Lower leg skin (tissue), 4 donors: ENCODE data around the gene DCANP1. TPM values are rescaled to one million over a fixed set of nuclear protein-coding genes. Genes with fewer than 3 reads are reported as not detected.

Experiments used
- DNase-seq, 2 donors: peaks; one replicate each; pipeline ENCODE4 v3.0.0-alpha.2; 2019; ENCODE audit warnings: low spot score in 2 of 2
- H3K4me3 ChIP-seq: fragments of 200-600 bp; sonication (generic); 2 replicates; pipeline ENCODE4 v1.5.1; 2017; ENCODE audit warnings: mild to moderate bottlenecking, low read depth; ENCODE audit not compliant: poor library complexity, severe bottlenecking
- POLR2A ChIP-seq, 2 donors: fragments of 450-650 bp; IDR thresholded peaks; one replicate each; pipeline ENCODE4 v1.6.1; 2016 to 2017; ENCODE audit warnings: antibody characterized with exemption in 2 of 2, mild to moderate bottlenecking in 1 of 2, moderate library complexity in 1 of 2
- WGBS, 2 donors: methylation state at CpG; one replicate each; pipeline ENCODE4 v1.1.5; 2018; 5-methylcytosine and 5-hydroxymethylcytosine counted together
- intact Hi-C: fragments of 100-400 bp; cut with DNase I; formaldehyde crosslinking; loops from one replicate; pipeline ENCODE4 v1.15.0; 2023; ENCODE audit warnings: low total_unique reads
- total RNA-seq, 4 donors: library from RNA; depleted of rRNA; stranded (reverse); fragments of >200 nt; gene quantifications; one replicate each; pipeline ENCODE4 v1.1.0, GENCODE V29; 2016
- TF ChIP-seq, protein P1 (sequence below), 3 donors: fragments of 450-650 bp; IDR thresholded peaks; one replicate each; pipeline ENCODE4 v1.5.1; 2016; ENCODE audit warnings: antibody characterized with exemption in 3 of 3, mild to moderate bottlenecking in 3 of 3, moderate library complexity in 2 of 3

The DCANP1 gene
- total RNA-seq, 4 donors from 2014 or later = not detected

DNA sequence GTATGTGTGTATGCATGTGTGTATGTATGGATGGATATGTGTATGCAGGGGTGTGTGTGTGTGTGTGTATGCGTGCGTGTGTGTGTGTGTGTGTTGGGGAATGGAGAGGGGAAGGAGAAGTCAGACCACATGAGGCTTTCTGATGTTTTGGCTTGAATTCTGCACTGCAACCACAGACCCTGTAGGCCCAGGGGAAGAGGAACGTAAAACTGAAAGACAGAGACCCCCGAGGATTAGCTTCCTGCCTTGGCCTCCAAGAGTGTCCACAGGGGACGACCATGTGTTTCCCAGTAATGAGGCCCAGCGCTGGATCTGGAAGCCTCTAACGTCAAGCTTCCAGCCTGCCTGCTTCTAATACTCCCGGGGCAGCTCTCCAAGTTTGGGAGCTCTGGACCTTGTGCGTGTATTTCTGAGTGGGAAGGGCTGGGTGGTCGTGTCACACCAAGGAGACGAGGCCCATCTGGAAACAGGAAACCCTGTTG is 5.8 kb downstream of the DCANP1 start:
- 54 to 61% methylated on average over 11 of the region's 11 CpGs for WGBS, 2 donors
- TF ChIP-seq, protein P1, sequence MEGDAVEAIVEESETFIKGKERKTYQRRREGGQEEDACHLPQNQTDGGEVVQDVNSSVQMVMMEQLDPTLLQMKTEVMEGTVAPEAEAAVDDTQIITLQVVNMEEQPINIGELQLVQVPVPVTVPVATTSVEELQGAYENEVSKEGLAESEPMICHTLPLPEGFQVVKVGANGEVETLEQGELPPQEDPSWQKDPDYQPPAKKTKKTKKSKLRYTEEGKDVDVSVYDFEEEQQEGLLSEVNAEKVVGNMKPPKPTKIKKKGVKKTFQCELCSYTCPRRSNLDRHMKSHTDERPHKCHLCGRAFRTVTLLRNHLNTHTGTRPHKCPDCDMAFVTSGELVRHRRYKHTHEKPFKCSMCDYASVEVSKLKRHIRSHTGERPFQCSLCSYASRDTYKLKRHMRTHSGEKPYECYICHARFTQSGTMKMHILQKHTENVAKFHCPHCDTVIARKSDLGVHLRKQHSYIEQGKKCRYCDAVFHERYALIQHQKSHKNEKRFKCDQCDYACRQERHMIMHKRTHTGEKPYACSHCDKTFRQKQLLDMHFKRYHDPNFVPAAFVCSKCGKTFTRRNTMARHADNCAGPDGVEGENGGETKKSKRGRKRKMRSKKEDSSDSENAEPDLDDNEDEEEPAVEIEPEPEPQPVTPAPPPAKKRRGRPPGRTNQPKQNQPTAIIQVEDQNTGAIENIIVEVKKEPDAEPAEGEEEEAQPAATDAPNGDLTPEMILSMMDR (IDR thresholded peaks at IDR 0.05) = no peak
- TF ChIP-seq POLR2A (IDR thresholded peaks at IDR 0.05) = no peak
- peak; percentile 13 to 71 for DNase-seq
- intact Hi-C loops = no loop called here
- H3K4me3 ChIP-seq = no peak overlapping the region

DNA sequence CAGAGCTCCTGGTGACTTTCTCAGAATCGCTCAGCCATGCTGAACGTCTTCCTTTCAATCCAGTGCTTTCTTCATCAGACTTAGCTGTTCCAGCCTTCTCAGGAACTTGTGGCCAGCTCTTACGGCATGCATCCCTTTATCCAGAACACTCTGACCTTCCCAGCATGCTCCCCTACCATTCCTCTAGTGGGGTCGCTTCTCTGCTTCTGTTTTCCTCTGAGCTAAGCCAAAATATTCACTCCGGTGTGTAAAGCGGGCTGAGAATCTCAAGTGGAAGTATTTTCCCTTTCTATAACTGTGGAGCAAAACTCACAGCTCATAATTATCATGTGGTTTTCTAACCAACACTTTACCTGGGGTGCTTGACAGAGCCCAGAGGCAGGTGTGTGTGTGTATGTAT is 6.2 kb downstream of the DCANP1 start:
- intact Hi-C loops = no loop called here
- H3K4me3 ChIP-seq = no peak overlapping the region
- WGBS, 2 donors = 84% methylated on average over 6 of the region's 6 CpGs
- DNase-seq = peak; percentile 12 to 34
- TF ChIP-seq, protein P1 (IDR thresholded peaks at IDR 0.05) = no peak
- no peak for TF ChIP-seq POLR2A (IDR thresholded peaks at IDR 0.05)

GRCh38 chr5:135439231-135440205 is 7.6 kb downstream of the DCANP1 start:
- 68 to 76% methylated on average over 11 of the region's 11 CpGs for WGBS, 2 donors
- intact Hi-C loops = no loop called here
- H3K4me3 ChIP-seq = no peak overlapping the region
- peak; percentile 11 to 69 for DNase-seq
- TF ChIP-seq, protein P1 (IDR thresholded peaks at IDR 0.05) = no peak
- TF ChIP-seq POLR2A (IDR thresholded peaks at IDR 0.05) = no peak

GRCh38 chr5:135438636-135439221 is 8.4 kb downstream of the DCANP1 start:
- H3K4me3 ChIP-seq = no peak overlapping the region
- no peak for TF ChIP-seq POLR2A (IDR thresholded peaks at IDR 0.05)
- TF ChIP-seq, protein P1 (IDR thresholded peaks at IDR 0.05) = no peak
- WGBS, 2 donors = 78 to 80% methylated on average over 10 of the region's 10 CpGs
- DNase-seq = peak; percentile 6 to 60
- intact Hi-C loops = no loop called here

DNA sequence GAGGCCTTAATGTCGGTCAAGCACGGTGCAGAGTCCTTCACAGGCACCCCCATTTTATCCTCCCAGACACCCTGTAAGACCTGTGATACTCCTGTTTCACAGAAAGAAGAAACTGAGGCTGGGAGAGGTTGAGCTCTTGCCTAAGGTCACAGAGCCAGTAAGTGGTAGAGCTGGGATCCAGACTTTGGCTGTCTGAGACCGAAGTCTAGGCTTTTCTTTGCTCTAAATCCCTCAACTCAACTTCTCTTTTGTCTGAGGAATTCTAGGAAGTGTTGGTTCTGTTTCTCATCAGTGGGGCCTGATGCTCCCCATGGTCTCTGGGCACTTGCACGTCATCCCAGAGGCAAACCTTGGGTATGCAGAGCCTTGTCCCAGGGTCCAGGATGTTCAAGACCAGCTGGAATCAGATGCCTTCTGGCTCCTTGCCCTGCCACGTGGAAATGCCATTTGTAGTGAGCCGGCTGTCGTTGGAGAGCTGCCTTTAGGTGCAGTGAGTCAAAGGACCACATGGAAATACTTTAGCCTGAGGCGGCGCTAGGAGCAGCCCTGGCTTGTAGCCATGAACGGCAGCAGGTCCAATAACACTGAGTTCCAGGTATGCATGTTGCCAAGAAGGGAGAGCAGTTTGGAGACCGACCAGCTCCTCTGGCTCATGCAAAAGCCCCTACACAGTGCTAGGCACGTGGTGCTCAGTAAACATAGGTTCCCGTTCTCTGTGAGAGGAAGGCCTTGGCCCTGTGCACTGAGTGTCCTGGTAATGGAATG is 9.2 kb downstream of the DCANP1 start:
- WGBS, 2 donors = 34 to 37% methylated on average over 13 of the region's 13 CpGs
- TF ChIP-seq, protein P1 (IDR thresholded peaks at IDR 0.05) = no peak
- TF ChIP-seq POLR2A (IDR thresholded peaks at IDR 0.05) = no peak
- no peak overlapping the region for H3K4me3 ChIP-seq
- intact Hi-C loops = no loop called here
- peak; percentile 14 to 85 for DNase-seq
